Transverse colon (tissue), 4 donors: Measurements from ENCODE around the gene RILPL1. TPM values are rescaled to one million over a fixed set of nuclear protein-coding genes. Genes with fewer than 3 reads are reported as not detected.
"Not testable (repeated sequence)": the region's sequence is repeated elsewhere in the genome, so short reads cannot be mapped to it uniquely, and the experiment has no call there.

Experiments used
- DNase-seq: peaks from one replicate; pipeline ENCODE4 v3.0.0-alpha.2; 2019
- H3K27ac ChIP-seq, 4 donors: fragments of 200-600 bp; sonication (generic); 2 replicates each; pipeline ENCODE4 v1.5.1; 2016 to 2018; ENCODE audit warnings: inconsistent platforms in 4 of 4
- H3K27me3 ChIP-seq: fragments of 200-600 bp; sonication (generic); 2 replicates; pipeline ENCODE4 v1.5.1; 2017; ENCODE audit warnings: inconsistent platforms
- H3K36me3 ChIP-seq, 4 donors: fragments of 200-600 bp; sonication (generic); 2 replicates each; pipeline ENCODE4 v1.5.1; 2017 to 2019; ENCODE audit warnings: inconsistent platforms in 4 of 4
- H3K4me1 ChIP-seq, 4 donors: fragments of 200-600 bp; sonication (generic); 2 replicates each; pipeline ENCODE4 v1.5.1; 2017 to 2020; ENCODE audit warnings: inconsistent platforms in 4 of 4
- H3K4me3 ChIP-seq, 4 donors: fragments of 200-600 bp; sonication (generic); 1 replicate in 1 of 4; 2 replicates in 3 of 4; pipeline versions ENCODE4 v1.5.1 to v1.6.1; 2017 to 2019; ENCODE audit warnings: inconsistent platforms in 4 of 4
- H3K9me3 ChIP-seq, 2 donors: fragments of 200-600 bp; sonication (generic); 2 replicates each; pipeline ENCODE4 v1.5.1; 2017 to 2019; ENCODE audit warnings: inconsistent platforms in 2 of 2
- CTCF ChIP-seq, 5 experiments: fragments of 200-600 bp in 3 of 5; fragments of 450-650 bp in 2 of 5; sonication (generic) in 3 of 5; IDR thresholded peaks; 1 replicate in 2 of 5; 2 replicates in 3 of 5; pipeline ENCODE4 v1.5.1; 2016 to 2017; ENCODE audit warnings: antibody characterized with exemption in 5 of 5, inconsistent platforms in 3 of 5, mild to moderate bottlenecking in 2 of 5, moderate library complexity in 1 of 5
- EP300 ChIP-seq: sonication (generic); formaldehyde crosslinking; IDR thresholded peaks from one replicate; pipeline ENCODE4 v1.6.1; 2017; ENCODE audit warnings: antibody characterized with exemption, low read depth
- POLR2A ChIP-seq: fragments of 450-650 bp; IDR thresholded peaks from one replicate; pipeline ENCODE4 v1.6.1; 2016; ENCODE audit warnings: antibody characterized with exemption, mild to moderate bottlenecking, moderate library complexity
- POLR2AphosphoS5 ChIP-seq, 3 donors: sonication (generic); formaldehyde crosslinking; IDR thresholded peaks; one replicate each; pipeline ENCODE4 v1.6.1; 2016; ENCODE audit warnings: antibody characterized with exemption in 3 of 3
- WGBS, 2 donors: methylation state at CpG; one replicate each; pipeline ENCODE4 v1.1.5; 2018; ENCODE audit warnings: low coverage in 1 of 2; 5-methylcytosine and 5-hydroxymethylcytosine counted together
- in situ Hi-C, 4 donors: fragments of 200-750 bp; cut with MboI; loops; one replicate each; pipeline versions ENCODE4 v1.15.0 to v1.15.1; 2017; ENCODE audit warnings: low sequenced_read_pairs in 3 of 4, low pct_ligation_motif_present in 1 of 4, low pct_unique_long_range_greater_than_20kb in 1 of 4
- intact Hi-C: fragments of 100-400 bp; cut with DNase I; formaldehyde crosslinking; loops from one replicate; pipeline ENCODE4 v1.15.1; 2023; ENCODE audit warnings: low total_unique reads
- total RNA-seq, 4 donors: library from RNA; depleted of rRNA; stranded (reverse); fragments of >200 nt; gene quantifications; one replicate each; pipeline ENCODE4 v1.1.0, GENCODE V29; 2016

Gene RILPL1
- total RNA-seq, 4 donors from 2014 or later = 1.6 to 6.7 (median 5.0) TPM

DNA sequence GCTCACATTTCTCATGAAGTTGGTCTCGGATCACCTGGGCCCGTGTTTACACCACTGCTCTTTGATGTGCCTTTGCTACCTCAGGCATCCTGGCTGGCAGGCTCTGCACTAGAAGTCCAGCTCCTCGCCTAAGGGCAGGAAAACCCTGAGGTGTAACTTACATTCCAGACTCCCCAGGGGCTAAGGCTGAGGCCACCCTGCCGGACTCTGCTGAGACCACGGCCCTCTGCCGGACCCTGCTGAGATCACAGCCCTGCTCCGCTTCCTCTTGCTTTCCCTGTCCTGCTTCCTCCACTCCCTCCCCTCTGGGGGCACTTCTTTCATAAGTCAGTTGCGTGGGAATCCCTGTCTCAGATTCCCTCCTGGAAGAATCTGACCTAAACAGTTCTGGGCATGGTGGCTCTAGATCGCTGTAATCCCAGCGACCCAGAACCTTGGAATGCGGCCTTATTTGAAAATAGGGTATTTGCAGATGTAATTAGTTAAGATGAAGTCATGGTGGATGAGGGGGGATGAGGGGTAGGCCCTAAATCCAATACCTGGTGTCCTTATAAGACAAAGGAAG is 17.2 kb downstream of the RILPL1 start:
- TF ChIP-seq EP300 (no peak), POLR2AphosphoS5 (IDR thresholded peaks at IDR 0.05) (no peak), POLR2A (no peak), CTCF (IDR thresholded peaks at IDR 0.05) (no peak)
- intact Hi-C loops = no loop called here
- no peaks in the 10 kb centered on the region for H3K27me3 ChIP-seq
- no peaks in the 10 kb centered on the region for H3K9me3 ChIP-seq
- H3K4me1 ChIP-seq = peaks cover 0 to 9% (median 0%) of the 10 kb centered on the region in 4 donors
- H3K27ac ChIP-seq = no peak overlapping the region
- no peak for DNase-seq
- WGBS, 2 donors = 86 to 87% methylated on average over 3 to 11 of the region's 11 CpGs
- in situ Hi-C loops = no loop called here
- no peaks in the 10 kb centered on the region for H3K36me3 ChIP-seq
- H3K4me3 ChIP-seq = no peak overlapping the region

DNA sequence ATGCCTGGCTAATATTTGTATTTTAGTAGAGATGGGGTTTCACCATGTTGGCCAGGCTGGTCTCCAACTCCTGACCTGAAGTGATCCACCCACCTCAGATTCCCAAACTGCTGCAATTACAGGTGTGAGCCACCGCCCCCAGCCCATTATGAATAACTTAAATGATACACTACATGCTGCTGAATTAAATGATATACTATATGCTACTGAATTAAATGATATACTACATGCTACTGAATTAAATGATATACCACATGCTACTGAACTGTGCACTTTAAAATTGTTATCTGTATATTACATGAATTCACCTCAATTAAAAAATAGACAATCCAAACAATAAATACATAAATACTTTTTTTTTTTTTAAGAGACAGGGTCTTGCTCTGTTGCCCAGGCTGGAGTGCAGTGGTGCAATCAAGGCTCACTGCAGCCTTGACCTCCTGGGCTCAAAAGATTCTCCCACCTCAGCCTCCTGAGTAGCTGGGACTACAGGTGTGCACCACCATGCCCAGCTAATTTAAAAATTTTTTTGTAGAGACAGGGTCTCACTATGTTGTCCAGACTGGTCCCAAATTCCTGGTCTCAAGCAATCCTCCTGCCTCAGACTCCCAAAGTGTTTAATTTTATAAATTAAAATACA is 18.8 kb downstream of the RILPL1 start:
- H3K36me3 ChIP-seq, H3K4me3 ChIP-seq, H3K27me3 ChIP-seq, DNase-seq, H3K9me3 ChIP-seq, H3K4me1 ChIP-seq, in situ Hi-C loops, H3K27ac ChIP-seq, intact Hi-C loops: not testable (repeated sequence)
- 95 to 100% methylated on average over 1 of the region's 1 CpG for WGBS, 2 donors

DNA sequence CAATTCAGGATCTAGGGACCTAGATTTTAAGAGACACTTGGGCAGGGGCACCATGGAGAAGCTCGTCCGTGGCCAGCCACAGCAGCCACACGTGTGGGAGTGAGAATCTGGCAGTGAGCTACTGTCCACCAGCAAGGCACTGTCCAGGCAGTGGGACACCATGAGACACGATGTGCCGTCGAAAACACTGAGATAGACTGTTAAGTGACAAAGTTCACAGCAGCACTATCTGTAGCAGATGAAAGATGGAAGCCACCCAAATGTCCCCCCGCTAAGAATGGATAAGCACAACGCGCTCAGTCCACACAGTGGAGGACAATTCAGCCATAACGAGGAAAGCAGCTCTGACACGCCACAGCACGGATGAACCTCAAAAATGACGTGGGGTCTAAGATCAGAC is 19.7 kb downstream of the RILPL1 start:
- 60 to 83% methylated on average over 1 to 13 of the region's 13 CpGs for WGBS, 2 donors
- TF ChIP-seq EP300 (no peak), POLR2A (no peak), POLR2AphosphoS5 (IDR thresholded peaks at IDR 0.05) (no peak), CTCF (IDR thresholded peaks at IDR 0.05) (no peak)
- Histone ChIP-seq H3K9me3 (no peaks in the 10 kb centered on the region), H3K36me3 (no peaks in the 10 kb centered on the region), H3K4me1 (no peaks in the 10 kb centered on the region), H3K4me3 (no peak overlapping the region), H3K27me3 (no peaks in the 10 kb centered on the region), H3K27ac (no peak overlapping the region)
- intact Hi-C loops (no loop called here), in situ Hi-C loops (no loop called here)
- no peak for DNase-seq

- in situ Hi-C loops = no loop called here
- Histone ChIP-seq H3K36me3 (no peaks in the 10 kb centered on the region), H3K9me3 (no peaks in the 10 kb centered on the region), H3K27ac (no peak overlapping the region), H3K27me3 (no peaks in the 10 kb centered on the region), H3K4me3 (no peak overlapping the region), H3K4me1 (no peaks in the 10 kb centered on the region)
- intact Hi-C loops = no loop called here
- DNase-seq = no peak
- no peak for TF ChIP-seq POLR2A
- TF ChIP-seq EP300 = no peak
- no peak for TF ChIP-seq CTCF (IDR thresholded peaks at IDR 0.05)
- no peak for TF ChIP-seq POLR2AphosphoS5 (IDR thresholded peaks at IDR 0.05)
- 79 to 92% methylated on average over 5 to 26 of the region's 26 CpGs for WGBS, 2 donors
These were observed 20.5 kb downstream of the RILPL1 start for GRCh38 chr12:123512838-123513665.
